T1000 (cell line): ENCODE data around the gene TIMP2.
"Not testable (repeated sequence)": the region's sequence is repeated elsewhere in the genome, so short reads cannot be mapped to it uniquely, and the experiment has no call there.

Source experiments
- DNase-seq: peaks from one replicate; lab custom pipeline; 2025; ENCODE audit warnings: mixed read lengths; lab: John Stamatoyannopoulos, UW

The TIMP2 gene

DNA sequence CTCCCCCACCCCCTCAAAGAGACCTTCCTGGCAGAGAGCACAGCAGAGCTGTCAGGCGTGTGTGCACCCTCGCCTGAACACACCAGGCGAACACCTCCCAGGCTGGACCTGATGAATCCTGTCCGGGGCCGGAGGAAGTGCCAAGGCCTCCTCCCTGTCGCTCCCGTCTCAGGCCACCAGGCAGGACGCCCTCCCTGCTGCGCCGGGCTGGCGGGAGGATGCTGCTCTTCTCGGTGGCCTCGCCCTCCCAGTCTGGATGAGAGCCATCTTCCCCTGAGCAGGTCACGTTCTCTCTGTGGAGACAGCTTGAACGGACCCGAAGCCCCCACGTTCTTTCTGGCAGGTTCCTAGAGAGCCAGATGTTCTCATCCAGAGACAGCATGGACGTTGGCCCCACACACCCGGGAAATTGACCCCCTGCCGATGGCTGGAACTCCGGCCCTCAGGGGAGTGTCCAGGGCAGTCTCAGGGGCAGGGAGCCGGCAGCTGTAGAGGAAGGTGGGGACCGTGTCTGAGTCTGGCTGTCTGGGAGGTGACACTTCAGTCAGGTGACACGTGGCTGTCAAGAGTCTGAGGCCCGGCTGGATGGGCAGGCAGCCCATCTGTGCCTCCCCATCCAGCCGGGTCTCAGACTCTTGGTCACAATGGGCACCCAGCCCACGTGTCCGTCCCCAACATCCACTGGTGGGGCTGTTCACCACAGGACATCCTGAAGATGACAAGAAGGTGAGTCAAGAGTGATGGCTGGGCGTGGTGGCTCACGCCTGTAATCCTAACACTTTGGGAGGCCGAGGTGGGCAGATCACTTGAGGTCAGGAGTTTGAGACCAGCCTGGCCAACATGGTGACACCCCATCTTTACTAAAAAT lies 5.0 kb upstream of the TIMP2 start:
- no peak for DNase-seq

DNA sequence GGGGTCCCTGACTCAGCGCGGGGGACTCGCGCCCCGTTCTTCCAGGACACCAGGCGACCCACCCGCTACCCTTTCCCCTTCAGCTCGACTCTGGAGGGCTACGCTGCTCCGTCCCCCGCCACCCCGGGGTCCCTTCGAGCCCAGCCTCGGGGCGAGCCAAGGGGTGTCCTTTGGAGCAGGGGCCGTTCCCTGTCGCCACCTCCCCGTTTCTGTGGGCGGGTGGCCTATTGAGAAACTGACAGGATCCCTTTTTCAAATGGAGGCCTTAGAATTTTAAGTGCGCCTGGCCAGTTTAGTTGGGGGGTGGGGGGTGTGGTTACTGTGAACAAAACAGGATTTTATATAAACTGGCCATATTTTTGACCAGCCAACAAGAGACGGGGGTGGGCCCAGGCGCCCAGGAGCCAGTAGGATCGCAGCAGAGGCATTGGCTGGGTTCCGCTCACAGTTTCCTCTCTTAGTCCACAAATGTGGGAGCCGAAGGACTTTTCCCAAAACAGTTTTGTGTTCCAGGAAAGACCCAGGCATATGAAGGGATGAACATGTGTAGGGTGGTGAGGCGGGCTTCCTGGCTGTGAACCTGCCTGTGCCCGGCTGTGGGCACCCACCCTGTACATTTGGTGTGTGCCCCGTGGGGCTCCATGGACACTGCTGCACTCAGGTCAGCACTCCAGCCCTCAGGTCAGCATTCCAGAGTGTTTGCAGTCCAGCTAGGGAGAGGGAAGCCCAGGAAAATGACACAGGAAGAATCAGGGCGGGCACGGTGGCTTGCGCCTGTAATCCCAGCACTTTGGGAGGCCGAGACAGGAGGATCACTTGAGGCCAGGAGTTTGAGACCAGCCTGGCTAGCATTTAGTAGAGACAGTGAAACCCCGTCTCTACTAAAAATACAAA lies 722 bp upstream of the TIMP2 start:
- peak; percentile 70 for DNase-seq

DNA sequence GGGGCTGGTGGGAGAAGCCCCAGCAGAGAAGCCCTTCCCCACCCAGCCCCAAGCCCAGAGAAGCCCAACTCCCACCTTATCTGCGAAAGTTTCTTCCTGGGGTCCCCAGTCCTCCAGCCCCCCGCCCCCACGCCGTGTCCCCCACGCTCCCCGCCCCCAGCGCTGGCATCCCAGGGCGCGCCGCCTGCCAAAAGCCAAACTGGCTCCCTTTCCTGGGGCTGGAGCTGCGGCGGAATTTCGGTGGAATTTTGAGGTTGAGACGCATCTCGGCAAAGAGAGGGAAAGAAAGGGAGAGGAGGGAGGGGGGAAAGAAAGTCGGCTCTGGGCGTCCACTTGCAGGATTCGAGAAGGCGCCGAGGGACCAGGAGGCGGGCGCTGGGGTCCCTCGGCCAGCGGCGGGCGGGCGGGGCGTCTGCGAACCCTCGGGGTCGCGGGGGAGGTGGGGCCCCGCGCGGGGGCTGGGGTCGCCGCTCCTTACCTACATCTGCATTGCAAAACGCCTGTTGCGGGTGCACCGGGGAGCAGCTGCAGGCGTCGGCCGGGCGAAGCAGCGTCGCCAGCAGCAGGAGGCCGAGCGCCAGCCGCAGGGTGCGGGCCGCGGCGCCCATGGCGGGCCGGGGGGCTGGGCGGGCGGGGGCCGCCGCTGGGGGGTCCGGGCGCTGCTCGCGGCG lies 571 bp downstream of the TIMP2 start:
- no peak for DNase-seq

DNA sequence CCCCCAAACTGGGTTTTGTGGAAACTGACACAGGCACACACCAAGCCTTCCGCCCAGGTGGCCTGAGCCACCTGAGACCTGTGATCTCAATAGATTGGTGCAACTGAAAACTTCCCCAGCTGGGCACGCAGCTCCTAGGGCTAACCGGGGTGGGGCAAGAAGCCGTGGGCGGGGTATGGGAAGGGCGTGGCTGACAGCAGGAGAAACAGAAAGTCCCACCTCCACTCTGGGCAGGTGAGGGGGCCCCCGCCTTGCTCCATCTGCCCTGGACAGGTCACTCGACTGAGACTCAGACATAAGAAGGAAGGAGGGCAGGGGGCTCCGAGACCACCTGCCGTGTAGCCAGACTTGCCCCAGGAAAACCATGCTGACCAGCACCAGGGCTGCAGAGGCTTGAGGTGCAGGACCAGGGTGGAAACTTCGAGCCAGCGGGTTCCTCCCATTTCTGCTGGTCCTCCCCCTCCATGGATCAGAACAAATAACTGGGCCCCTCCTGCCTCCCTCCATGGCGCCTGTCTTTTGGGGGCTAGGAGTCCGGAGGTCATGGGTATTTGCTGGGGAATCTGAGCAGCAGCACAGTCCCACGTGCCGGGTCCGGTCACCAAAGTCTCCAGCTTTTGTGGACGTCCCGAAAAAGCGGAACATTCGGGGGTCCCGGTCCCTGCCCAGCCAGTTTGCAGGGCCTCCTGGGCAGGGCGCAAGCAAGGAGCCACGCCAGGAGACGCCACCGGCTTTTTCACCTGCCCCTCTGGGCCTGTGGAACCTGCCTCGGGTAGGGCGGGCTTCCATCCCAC lies 1.3 kb downstream of the TIMP2 start:
- DNase-seq = no peak

DNA sequence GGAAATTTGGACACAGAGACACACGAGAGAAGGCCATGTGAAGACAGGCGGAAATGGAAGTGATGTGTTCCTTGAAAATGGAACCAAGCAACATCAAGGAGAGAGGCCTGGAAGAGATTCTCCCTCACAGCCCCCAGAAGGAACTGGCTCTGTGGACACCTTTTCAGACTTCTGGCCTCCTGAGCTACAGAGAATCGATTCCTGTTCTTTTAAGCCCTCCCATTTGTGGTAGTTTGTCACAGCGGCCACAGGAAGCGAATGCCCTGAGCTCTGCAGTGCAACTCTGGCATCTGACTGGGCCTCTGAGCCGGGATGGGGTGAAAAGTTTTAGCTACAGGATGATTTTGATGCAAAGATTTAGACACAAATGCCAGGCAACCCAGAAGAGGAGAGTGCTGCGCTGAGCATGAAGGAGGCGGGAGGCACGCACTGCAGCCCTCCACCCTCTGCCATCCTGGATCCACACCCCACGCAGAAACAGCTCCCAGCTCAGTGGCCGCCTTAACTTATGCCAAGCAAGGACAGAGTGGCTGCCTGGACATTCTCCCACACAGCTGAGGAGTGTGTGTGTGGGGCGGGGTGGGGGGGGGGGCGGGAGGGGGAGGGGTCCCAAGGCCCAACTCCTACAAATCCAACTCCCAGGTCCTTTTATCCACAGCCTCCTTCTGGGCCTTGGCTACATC lies 2.2 kb downstream of the TIMP2 start:
- no peak for DNase-seq

DNA sequence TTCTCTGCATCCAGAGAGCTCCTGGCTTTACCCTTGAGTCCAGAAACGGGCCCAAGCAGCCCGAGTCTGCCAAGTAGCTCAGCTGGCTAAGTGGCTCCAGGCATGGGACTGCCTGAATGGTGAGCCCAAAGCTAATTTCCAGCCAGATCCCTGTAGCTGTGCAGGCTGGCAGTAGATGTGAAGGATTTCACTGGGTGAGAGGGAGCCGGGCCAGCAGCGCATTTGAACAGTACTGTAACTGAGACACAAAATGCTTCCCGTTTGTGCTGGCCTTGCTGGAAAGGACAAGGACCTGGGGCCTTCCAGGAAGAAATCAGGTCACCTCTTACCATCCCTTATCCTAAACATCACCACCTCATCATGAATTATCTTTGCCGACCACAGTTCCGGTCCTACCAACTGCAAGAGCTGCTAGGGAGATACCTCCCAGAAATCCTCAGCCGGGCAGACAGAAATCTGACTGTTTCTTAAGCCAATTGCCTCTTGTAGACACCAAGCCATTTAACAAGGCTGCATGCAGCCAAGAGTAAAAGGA lies 3.7 kb downstream of the TIMP2 start:
- DNase-seq = no peak

DNA sequence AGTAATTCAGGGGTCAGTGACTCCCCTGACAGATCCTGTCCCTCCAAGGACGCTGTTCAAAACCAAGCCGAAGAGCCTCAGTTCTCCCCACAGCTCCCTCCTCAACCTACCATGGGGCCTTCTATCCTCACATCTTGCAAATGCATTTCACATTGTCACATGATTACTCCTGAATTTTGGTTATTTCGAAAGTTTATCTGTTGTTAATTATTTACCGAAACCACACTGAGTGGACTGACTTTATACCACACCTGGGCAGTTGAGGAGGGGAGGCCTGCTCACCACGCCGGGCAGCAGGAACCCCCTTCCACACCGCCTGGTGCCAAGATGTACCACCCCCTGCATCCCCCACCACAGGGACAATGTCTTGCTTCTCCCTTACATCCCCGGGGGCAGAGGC lies 4.7 kb downstream of the TIMP2 start:
- DNase-seq = no peak

DNA sequence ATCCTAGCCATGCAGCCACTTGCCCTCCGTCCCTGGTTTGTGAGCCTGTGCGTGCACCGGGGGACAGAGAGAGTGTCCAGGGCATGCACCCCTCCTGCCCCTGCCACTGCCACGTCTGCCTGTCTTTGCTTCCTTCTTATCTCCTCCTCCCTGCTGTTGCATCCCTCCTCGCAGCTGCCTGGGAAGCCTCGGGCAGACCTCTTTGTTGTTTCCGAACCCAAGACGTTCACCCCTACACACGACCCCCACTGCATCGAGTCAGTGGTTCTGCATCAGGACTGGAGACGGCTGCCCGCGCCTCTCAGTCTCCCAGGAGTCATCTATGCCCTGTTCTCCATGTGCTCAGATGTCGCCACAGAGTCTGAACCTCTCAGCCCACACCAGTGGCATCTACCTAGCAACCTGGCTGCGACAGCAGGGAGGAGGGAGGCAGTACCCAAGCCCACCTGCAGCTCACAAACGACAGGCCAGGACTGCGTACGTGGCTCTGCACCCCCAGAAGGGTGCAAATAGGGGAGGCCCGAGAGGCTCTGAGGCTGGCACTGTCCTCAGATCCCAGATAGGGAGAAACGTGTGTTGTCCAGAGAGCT lies 5.2 kb downstream of the TIMP2 start:
- no peak for DNase-seq

DNA sequence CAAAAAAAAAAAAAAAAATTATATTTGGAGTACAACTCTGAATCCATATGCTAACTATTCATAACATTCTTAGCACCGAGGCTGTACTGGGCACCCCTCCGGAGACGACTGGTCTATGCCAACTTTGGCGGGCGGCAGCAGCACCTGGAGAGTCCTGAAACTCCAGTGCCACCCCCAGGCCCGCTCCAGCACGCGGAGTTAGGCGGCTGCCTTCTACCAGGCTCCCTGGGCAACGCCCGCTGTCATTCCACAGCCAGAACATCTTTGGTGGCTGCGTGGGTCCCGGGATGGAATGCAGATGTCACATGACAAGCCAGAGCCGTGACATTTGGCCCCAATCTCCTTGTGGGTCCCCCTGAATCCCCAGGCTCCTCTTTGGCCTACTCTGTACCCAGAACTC lies 6.2 kb downstream of the TIMP2 start:
- DNase-seq = no peak

DNA sequence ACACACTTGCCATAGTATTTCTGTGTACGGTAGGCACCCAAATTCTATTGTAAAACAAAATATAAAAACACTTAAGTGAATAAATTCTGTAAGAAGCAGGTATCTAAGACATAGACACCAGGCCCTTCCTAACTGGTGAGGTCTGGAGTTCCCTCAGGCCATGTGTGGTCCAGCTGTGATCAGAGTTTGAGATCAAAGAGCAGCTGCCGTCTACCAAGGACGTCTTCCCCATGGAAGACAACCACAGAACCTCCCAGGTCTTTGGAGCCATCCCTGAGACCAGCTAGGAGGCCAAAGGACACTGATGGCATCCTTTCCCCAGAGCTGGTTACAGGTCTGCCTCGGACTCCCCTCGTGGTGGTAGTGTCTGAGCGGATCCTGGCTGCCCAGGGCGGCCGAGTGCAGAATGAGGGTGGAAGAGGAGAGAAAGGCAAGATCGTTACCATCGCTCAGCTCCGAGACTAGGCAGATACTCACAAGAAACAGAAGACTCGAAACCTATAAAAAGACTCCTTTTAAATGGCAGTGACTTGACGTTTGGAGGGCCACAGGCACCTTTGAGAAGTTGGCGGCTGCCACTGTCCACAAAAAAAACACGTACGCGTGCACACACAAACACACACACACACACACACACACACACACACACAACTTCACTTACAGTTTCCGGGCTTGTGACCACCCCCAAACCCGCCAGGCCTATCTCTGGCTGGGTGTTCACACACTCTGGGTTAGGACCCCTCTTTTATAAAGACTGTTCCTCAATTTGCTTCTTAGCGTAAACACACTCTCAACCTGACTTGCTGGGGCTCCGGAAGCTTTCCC lies 7.5 kb downstream of the TIMP2 start:
- DNase-seq = no peak

DNA sequence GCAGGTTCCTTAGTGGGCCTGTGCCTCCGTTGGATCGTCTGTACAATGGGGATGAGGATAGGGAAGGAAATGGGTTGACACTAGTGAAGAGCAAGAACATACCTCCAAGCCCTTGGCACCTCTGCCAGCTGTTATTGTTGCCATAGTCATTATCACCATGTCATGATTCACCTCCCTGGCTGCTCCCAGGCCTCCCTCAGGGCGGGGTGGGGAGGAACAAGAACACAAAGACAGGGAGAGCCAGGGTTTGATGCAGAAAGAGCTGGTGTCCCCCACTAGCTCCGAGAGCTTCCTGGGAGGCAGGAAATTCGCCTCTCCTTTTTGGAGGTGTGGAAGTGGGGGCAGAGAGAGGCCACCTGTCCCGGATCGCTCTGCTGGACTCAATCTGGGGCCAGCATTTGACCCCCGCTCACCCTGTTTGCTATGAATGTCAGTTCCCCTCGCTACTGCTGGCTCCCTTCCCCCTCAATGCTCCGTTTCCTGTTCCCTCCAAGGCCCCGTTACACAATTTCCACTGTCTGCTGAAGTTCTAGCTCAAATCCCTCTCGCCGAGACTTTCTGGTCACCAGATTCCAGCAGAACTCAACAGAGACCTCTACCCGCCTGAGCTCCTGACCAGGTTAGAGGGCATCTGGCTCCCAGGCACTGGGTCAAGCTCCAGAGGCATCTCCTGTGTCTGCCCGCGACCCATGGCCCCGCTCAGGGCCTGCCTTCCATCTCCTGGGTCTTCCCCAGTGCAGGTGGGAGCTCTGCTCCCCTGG lies 9.1 kb downstream of the TIMP2 start:
- DNase-seq = peak; percentile 25

DNA sequence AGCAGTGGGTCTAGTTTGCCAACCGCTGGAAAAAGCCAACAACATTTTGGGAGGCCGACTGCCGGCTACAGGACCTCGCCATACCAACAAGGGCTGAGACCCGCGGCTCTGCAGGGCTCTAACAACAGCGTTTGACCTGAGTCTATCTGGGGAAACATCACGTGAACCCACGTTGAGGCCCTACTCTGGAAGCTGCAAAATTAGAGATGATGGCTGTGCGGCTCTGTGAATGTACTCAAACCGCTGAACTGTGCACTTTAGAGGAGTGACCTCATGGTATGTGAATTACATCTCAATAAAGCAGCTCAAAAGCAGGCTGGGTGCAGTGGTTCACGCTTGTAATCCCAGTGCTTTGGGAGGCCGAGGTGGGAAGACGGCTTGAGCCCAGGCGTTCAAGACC lies 12.1 kb downstream of the TIMP2 start:
- DNase-seq = no peak

DNA sequence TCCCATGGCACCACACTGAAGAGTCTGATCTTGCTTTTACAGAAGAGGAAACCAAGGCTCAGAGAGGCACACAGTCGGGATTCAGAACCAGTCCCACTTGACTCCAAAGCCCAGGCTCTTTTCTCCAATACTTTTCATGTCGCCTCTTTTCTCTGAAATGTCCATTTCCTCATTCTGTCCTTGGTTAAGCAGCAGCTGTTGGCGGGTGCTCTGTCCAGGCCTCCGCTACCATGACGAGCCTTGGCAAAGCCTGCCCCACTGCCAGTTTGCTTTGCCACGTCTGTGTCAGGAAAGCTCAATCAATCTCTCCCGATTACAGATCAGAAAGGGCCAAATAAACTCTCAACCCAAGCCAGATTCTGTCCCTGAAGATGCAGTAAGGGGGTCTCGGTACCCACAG lies 13.1 kb downstream of the TIMP2 start:
- no peak for DNase-seq

DNA sequence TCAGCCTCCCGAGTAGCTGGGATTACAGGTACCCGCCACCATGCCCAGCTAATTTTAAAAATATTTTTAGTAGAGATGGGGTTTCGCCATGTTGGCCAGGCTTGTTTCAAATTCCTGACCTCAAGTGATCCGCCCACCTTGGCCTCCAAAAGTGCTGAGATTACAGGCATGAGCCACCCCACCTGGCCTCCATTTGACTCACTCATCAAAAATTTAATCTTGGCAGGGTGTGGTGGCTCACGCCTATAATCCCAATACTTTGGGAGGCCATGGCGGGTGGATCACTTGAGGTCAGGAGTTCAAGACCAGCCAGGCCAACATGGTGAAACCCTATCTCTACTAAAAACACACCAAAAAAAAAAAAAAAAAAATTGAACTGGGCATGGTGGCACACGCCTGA lies 13.6 kb downstream of the TIMP2 start:
- DNase-seq = not testable (repeated sequence)

DNA sequence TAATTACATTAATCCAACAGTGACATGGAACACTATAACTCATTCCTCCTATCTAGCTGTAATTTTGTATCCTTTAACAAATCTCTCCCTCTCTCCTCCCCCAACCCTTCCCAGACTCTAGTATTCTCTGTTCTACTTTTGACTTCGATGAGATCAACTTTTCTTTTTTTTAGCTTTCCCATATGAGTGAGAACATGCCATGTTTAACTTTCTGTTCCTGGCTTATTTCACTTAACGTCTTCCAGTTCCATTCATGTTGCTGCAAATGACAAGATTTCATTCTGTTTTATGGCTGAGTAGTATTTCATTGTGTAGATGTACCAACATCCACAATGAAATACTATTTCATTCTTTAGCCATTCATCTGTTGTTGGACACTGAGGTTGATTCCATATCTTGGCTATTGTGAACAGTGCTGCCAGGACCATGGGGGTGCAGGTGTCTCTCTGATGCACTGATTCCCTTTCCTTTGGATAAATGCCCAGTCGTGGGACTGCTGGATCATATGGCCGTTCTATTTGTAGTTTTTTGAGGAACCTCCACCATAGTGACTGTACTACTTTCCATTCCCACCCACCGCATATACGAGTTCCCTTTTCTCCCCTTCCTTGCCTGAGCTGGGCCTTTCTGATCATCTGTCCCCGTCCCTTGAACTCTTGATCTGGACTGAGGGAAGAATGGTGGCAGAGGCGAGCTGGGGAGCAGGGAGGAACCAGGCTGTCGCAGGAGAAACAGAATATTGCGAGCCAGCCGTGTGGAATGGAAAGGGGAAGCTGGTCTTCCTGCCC lies 14.5 kb downstream of the TIMP2 start:
- DNase-seq = no peak

DNA sequence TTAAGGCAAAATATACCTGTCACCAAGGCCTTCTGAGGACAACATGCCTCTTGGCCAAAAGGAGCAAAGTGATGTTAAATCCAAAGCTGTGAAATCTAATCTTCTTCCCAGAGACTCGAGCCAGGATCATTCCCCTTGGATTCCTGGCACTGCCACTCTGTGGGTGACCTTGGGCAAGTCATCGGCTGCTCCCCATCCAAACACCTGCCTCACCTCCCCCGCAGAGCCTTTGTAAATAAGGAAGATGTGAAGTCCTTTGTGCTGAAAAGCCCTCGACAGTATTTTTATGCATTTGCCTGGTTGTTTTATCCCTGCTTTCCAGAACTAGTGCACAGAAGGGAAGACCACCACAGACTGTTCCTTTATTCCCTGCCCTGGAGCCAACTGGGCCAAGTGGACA lies 16.8 kb downstream of the TIMP2 start:
- DNase-seq = no peak

DNA sequence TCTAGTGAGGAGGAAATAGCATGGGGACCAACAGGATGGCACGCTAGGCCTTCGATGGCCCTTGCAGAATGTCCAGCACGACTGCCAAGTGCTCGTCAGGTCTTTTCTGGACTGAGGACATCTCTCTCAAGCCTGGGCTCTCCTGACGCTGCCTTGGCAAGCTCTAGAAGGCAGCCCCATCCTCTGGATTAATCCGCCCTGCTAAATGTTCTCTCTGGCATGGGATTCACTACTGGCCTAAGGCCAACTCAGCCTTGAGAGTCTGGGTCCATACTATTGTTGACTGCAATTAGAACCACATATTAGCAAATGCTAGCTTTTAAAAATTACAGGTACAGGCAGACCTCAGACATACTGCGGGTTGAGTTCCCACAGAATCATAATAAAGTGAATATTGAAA lies 19.6 kb downstream of the TIMP2 start:
- DNase-seq = no peak

DNA sequence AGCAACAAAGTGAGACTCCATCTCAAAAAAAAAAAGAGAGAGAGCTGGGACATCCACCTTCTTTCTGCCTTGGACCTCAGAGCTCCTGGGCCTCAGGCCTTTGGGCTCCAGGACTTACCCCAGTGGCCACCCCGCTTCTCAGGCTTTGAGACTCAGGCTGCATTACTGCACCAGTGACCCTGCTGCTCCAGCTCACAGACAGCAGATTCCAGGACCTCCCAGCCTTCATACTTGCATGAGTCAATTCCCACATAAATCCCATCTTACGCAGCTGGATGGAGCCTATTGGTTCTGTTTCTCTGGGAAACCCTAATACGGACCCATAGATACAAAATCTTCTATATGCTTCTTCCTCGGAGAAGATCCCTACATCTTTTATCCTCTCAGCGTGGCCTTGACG lies 20.1 kb downstream of the TIMP2 start:
- DNase-seq = no peak
